NT2/D1 (cell line): ENCODE data around the gene ULBP1.
"Not testable (repeated sequence)": the region's sequence is repeated elsewhere in the genome, so short reads cannot be mapped to it uniquely, and the experiment has no call there.

ENCODE experiments used
- DNase-seq: peaks from one replicate; pipeline ENCODE4 v3.0.0-alpha.2; 2011; ENCODE audit warnings: low read depth, low spot score
- H3K27me3 ChIP-seq: 2 replicates; pipeline ENCODE4 v1.6.0; 2011; ENCODE audit warnings: mild to moderate bottlenecking; ENCODE audit not compliant: insufficient read length, insufficient read depth
- H3K36me3 ChIP-seq: 2 replicates; pipeline ENCODE4 v1.6.1; 2011; ENCODE audit warnings: mild to moderate bottlenecking, low read length, mixed read lengths; ENCODE audit not compliant: insufficient read depth, insufficient read length
- H3K4me1 ChIP-seq: 2 replicates; pipeline ENCODE4 v1.5.1; 2011; ENCODE audit not compliant: insufficient read depth, insufficient read length
- H3K4me3 ChIP-seq: 2 replicates; pipeline ENCODE4 v1.5.1; 2011; ENCODE audit warnings: low read depth; ENCODE audit not compliant: insufficient read length
- H3K9ac ChIP-seq: 2 replicates; pipeline ENCODE4 v1.6.0; 2011; ENCODE audit warnings: low read depth; ENCODE audit not compliant: insufficient read length
- H3K9me3 ChIP-seq: 2 replicates; pipeline ENCODE4 v1.5.1; 2011; ENCODE audit warnings: mild to moderate bottlenecking, low read length; ENCODE audit not compliant: insufficient read depth
- SUZ12 ChIP-seq: IDR thresholded peaks from 2 replicates; pipeline ENCODE4 v1.6.1; 2011; ENCODE audit not compliant: insufficient read length, insufficient read depth; ENCODE audit errors: extremely low read depth
- YY1 ChIP-seq: IDR thresholded peaks from 2 replicates; pipeline ENCODE4 v1.6.1; 2011; ENCODE audit not compliant: insufficient read length, insufficient read depth
- ZNF274 ChIP-seq: IDR thresholded peaks from 2 replicates; pipeline ENCODE4 v1.6.1; 2011; ENCODE audit warnings: mild to moderate bottlenecking, low read depth, low read length

The ULBP1 gene

GRCh38 chr6:149940672-149940982, 23.1 kb upstream of the ULBP1 start:
- H3K27me3 ChIP-seq = peaks cover 83% of the 10 kb centered on the region
- no peaks in the 10 kb centered on the region for H3K9me3 ChIP-seq
- no peak overlapping the region for H3K4me3 ChIP-seq
- no peak overlapping the region for H3K9ac ChIP-seq
- no peak for TF ChIP-seq SUZ12
- no peak for TF ChIP-seq YY1
- no peak for TF ChIP-seq ZNF274
- DNase-seq = no peak
- no peaks in the 10 kb centered on the region for H3K4me1 ChIP-seq
- no peaks in the 10 kb centered on the region for H3K36me3 ChIP-seq

- no peak for DNase-seq
- Histone ChIP-seq H3K9ac (peak within 1 kb of the TSS; percentile 57), H3K27me3 (peaks cover 74% of the 10 kb centered on the region), H3K4me3 (peak within 1 kb of the TSS; percentile 49), H3K9me3 (no peaks in the 10 kb centered on the region), H3K36me3 (no peaks in the 10 kb centered on the region), H3K4me1 (no peaks in the 10 kb centered on the region)
- TF ChIP-seq ZNF274 (no peak), SUZ12 (peak; percentile 83)
Measured at GRCh38 chr6:149941583-149942460, 21.9 kb upstream of the ULBP1 start, which contains the start of gene ULBP2. ULBP2 (plus strand) TSS chr6:149942014; CDS start chr6:149942073, 59 bp downstream.

- DNase-seq = no peak
- H3K4me3 ChIP-seq = peak overlapping the region; percentile 49
- H3K4me1 ChIP-seq = no peaks in the 10 kb centered on the region
- no peaks in the 10 kb centered on the region for H3K36me3 ChIP-seq
- H3K9me3 ChIP-seq = no peaks in the 10 kb centered on the region
- TF ChIP-seq SUZ12 = no peak
- TF ChIP-seq YY1 = no peak
- TF ChIP-seq ZNF274 = no peak
- peaks cover 68% of the 10 kb centered on the region for H3K27me3 ChIP-seq
- no peak overlapping the region for H3K9ac ChIP-seq
Measured at GRCh38 chr6:149942461-149942829, 21.3 kb upstream of the ULBP1 start.

DNA sequence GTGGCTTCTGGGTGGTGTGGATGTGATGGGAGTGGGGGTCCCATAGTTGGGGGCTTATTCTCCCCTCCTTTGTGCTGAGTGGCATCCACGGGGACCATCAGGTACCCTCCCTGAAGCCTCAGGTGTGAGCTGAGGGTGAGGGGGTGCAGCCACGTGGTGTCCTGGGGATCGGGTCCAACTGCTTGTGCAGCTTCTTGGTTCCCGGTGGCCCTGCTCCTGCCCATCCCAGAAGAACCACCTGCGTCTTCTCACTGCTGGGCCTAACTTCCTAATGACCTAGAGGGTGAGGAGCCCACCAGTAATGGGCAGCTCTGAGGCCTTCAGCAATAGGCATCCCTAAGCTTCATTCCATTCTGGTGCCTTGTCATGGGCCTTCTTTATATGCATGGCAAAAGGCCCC, 20.4 kb upstream of the ULBP1 start:
- peaks cover 62% of the 10 kb centered on the region for H3K27me3 ChIP-seq
- not testable (repeated sequence) for H3K9ac ChIP-seq, H3K36me3 ChIP-seq, H3K4me3 ChIP-seq, DNase-seq, H3K4me1 ChIP-seq, H3K9me3 ChIP-seq

- not testable (repeated sequence) for H3K36me3 ChIP-seq, DNase-seq, H3K4me3 ChIP-seq, H3K9ac ChIP-seq, H3K9me3 ChIP-seq, H3K4me1 ChIP-seq
- peaks cover 50% of the 10 kb centered on the region for H3K27me3 ChIP-seq
Measured at GRCh38 chr6:149945276-149945675, 18.5 kb upstream of the ULBP1 start.

DNA sequence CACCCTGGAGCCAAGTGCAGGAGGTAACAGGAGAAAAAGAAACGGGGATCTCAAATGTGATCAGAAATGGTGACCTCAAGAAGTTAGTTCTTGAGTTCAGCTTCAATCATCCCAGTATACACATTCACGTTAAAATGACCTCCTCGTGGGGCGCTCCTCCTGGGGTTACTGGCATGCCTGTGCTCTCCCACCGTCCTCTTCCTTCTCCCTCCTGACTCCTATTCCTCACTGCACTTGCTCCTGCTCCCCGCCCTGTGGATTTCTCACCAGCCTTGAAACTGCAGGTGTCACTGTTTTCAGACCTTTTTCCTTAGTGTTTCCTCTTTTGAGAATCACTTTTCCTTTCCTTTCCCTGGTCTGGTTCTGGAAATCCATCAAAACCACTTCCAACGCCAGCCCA, 17.1 kb upstream of the ULBP1 start:
- not testable (repeated sequence) for H3K9me3 ChIP-seq, H3K36me3 ChIP-seq, H3K4me1 ChIP-seq, DNase-seq, H3K9ac ChIP-seq, H3K4me3 ChIP-seq
- peaks cover 50% of the 10 kb centered on the region for H3K27me3 ChIP-seq

- H3K36me3 ChIP-seq, H3K4me1 ChIP-seq, H3K4me3 ChIP-seq, H3K9me3 ChIP-seq, H3K9ac ChIP-seq, DNase-seq: not testable (repeated sequence)
- peaks cover 50% of the 10 kb centered on the region for H3K27me3 ChIP-seq
Measured at GRCh38 chr6:149947533-149947932, 16.2 kb upstream of the ULBP1 start.

- no peak for DNase-seq
- no peaks in the 10 kb centered on the region for H3K36me3 ChIP-seq
- no peak overlapping the region for H3K4me3 ChIP-seq
- H3K9ac ChIP-seq = no peak overlapping the region
- peaks cover 50% of the 10 kb centered on the region for H3K27me3 ChIP-seq
- no peaks in the 10 kb centered on the region for H3K4me1 ChIP-seq
- H3K9me3 ChIP-seq = no peaks in the 10 kb centered on the region
- TF ChIP-seq SUZ12 = no peak
- no peak for TF ChIP-seq ZNF274
- TF ChIP-seq YY1 = no peak
Measured at GRCh38 chr6:149948011-149948410, 15.7 kb upstream of the ULBP1 start.
